K562 (cell line): ENCODE results near the gene IVL. TPM values are rescaled to one million over a fixed set of nuclear protein-coding genes. Genes with fewer than 3 reads are reported as not detected.

Source experiments
- ATAC-seq: fragments of 200-7000 bp; cut with Tn5 transposase; 3 replicates; pipeline ENCODE4 v1.9.1; 2020; ENCODE audit warnings: moderate library complexity
- BruUV-seq: library from RNA; stranded (reverse); fragments of 400-500 nt; replicated peaks from 2 replicates; lab custom pipeline; 2021; lab: Mats Ljungman, UMichigan
- CTCF ChIA-PET: fragments of 300-600 bp; formaldehyde crosslinking; extraction: SDS; loops from one replicate; lab custom pipeline; 2021; ENCODE audit warnings: low intra/inter-chr PET ratio; lab: Yijun Ruan, JAX
- POLR2A ChIA-PET: fragments of 300-600, 350-650 bp; sonication (Branson Sonifier 250); formaldehyde crosslinking; extraction: SDS; loops from one replicate; lab custom pipeline; 2021; ENCODE audit warnings: antibody characterized with exemption, inconsistent platforms; lab: Yijun Ruan, JAX
- DNase-seq, 4 experiments: peaks; one replicate each; pipeline versions ENCODE4 v3.0.0 to v3.0.0-alpha.2; 2011 to 2018; ENCODE audit warnings: low spot score in 3 of 4, mixed read lengths in 3 of 4; ENCODE audit errors: extremely low read depth in 1 of 4
- FAIRE-seq: peaks from 2 replicates; lab custom pipeline; 2011; peaks lifted over from hg19 to GRCh38; lab: Jason Lieb, UNC
- H2AFZ ChIP-seq: 2 replicates; pipeline ENCODE4 v1.6.0; 2011; ENCODE audit warnings: low read depth, low read length, control low read depth, inconsistent platforms
- H3K27ac ChIP-seq: fragments of 200-600 bp; 3 replicates; pipeline ENCODE4 v1.8.0; 2011; ENCODE audit warnings: low read depth, mild to moderate bottlenecking, control low read depth, inconsistent platforms, low read length, moderate library complexity, mixed read lengths; ENCODE audit errors: extremely low read depth
- H3K27me3 ChIP-seq, 2 experiments: fragments of 300-600 bp in 1 of 2; 2 replicates in 1 of 2; 3 replicates in 1 of 2; pipeline versions ENCODE4 v1.6.0 to v1.8.0; 2011; ENCODE audit warnings: inconsistent platforms in 2 of 2, low read length in 2 of 2, mild to moderate bottlenecking in 1 of 2, mixed read lengths in 1 of 2, moderate library complexity in 1 of 2; ENCODE audit not compliant: control insufficient read depth in 2 of 2, insufficient read depth in 2 of 2
- H3K36me3 ChIP-seq: fragments of 300-600 bp; 3 replicates; pipeline ENCODE4 v1.8.0; 2011; ENCODE audit warnings: mild to moderate bottlenecking, low read length, inconsistent platforms; ENCODE audit not compliant: control insufficient read depth, insufficient read depth
- H3K4me1 ChIP-seq, 2 experiments: fragments of 200-600 bp in 1 of 2; replicated peaks in 1 of 2; 2 replicates in 1 of 2; 3 replicates in 1 of 2; pipeline versions ENCODE4 v1.5.1 to v1.8.0; 2011; ENCODE audit warnings: inconsistent platforms in 2 of 2, low read length in 2 of 2, mild to moderate bottlenecking in 1 of 2, mixed read lengths in 1 of 2, moderate library complexity in 1 of 2; ENCODE audit not compliant: control insufficient read depth in 2 of 2, insufficient read depth in 2 of 2
- H3K4me2 ChIP-seq: 2 replicates; pipeline ENCODE4 v1.6.1; 2011; ENCODE audit warnings: low read length, control low read depth, inconsistent platforms, mixed read lengths; ENCODE audit not compliant: insufficient read depth
- H3K4me3 ChIP-seq: fragments of 200-600 bp; sonication (generic), shearing (Covaris generic); 2 replicates; pipeline ENCODE4 v1.5.1; 2016; ENCODE audit warnings: control low read depth, inconsistent platforms
- H3K79me2 ChIP-seq: fragments of 200-600 bp; 3 replicates; pipeline ENCODE4 v1.8.0; 2011; ENCODE audit warnings: low read length, inconsistent platforms; ENCODE audit not compliant: control insufficient read depth, insufficient read depth
- H3K9ac ChIP-seq, 2 experiments: 2 replicates each; pipeline versions ENCODE4 v1.6.0 to v1.6.1; 2011; ENCODE audit warnings: low read depth in 2 of 2, low read length in 2 of 2, control low read depth in 1 of 2, inconsistent platforms in 1 of 2, mild to moderate bottlenecking in 1 of 2, mixed read lengths in 1 of 2; ENCODE audit not compliant: insufficient read depth in 1 of 2
- H3K9me1 ChIP-seq: one replicate; pipeline ENCODE4 v1.6.0; 2011; ENCODE audit warnings: inconsistent platforms, mild to moderate bottlenecking, low read length, moderate library complexity; ENCODE audit not compliant: control insufficient read depth, insufficient read depth
- H3K9me3 ChIP-seq: replicated peaks from 2 replicates; pipeline ENCODE4 v1.5.1; 2011; ENCODE audit warnings: low read depth, low read length, inconsistent platforms; ENCODE audit not compliant: control insufficient read depth, insufficient read depth
- H4K20me1 ChIP-seq: replicated peaks from 2 replicates; pipeline ENCODE4 v1.6.1; 2011; ENCODE audit warnings: low read length, inconsistent platforms, mixed read lengths; ENCODE audit not compliant: control insufficient read depth, insufficient read depth
- EHMT2 ChIP-seq: fragments of 450-650 bp; IDR thresholded peaks from 2 replicates; pipeline ENCODE4 v1.6.1; 2018; ENCODE audit warnings: antibody characterized with exemption
- MCM3 ChIP-seq: fragments of 450-650 bp; IDR thresholded peaks from 2 replicates; pipeline ENCODE4 v1.6.1; 2016
- PURB ChIP-seq: sonication (generic); formaldehyde crosslinking; IDR thresholded peaks from 2 replicates; pipeline ENCODE4 v1.9.0; 2021; ENCODE audit warnings: low read depth, mild to moderate bottlenecking, missing genetic modification reagents
- ZBTB8A ChIP-seq: fragments of 450-650 bp; IDR thresholded peaks from 2 replicates; pipeline ENCODE4 v1.6.1; 2018; ENCODE audit warnings: mild to moderate bottlenecking, moderate library complexity; ENCODE audit not compliant: partially characterized antibody
- ZNF175 ChIP-seq: fragments of 200-800 bp; sonication (Bioruptor generic); IDR thresholded peaks from 2 replicates; pipeline ENCODE4 v1.6.1; 2016; ENCODE audit warnings: low read depth, mild to moderate bottlenecking, missing genetic modification characterization, missing compliant biosample characterization
- ZNF766 ChIP-seq: fragments of 200-800 bp; sonication (Bioruptor generic); conservative IDR thresholded peaks from 2 replicates; pipeline ENCODE4 v1.6.1; 2016; ENCODE audit warnings: missing genetic modification characterization, missing compliant biosample characterization
- WGBS: fragments of 100-300 bp; shearing (Covaris generic); methylation state at CpG from one replicate; pipeline ENCODE4 v1.1.6; 2016; ENCODE audit warnings: low coverage, mixed read lengths; ENCODE audit not compliant: insufficient coverage; ENCODE audit errors: missing lambda C conversion rate; 5-methylcytosine and 5-hydroxymethylcytosine counted together
- in situ Hi-C: fragments of 300-500 bp; cut with MboI; formaldehyde crosslinking; loops from 4 replicates; pipeline ENCODE4 v1.15.0; 2018; ENCODE audit warnings: inconsistent platforms, mixed read lengths
- intact Hi-C: fragments of 100-400 bp; cut with micrococcal nuclease; formaldehyde crosslinking; loops from 2 replicates; pipeline ENCODE4 v1.14.2; 2022
- polyA plus RNA-seq, 8 experiments: library from polyadenylated mRNA; depleted of rRNA in 4 of 8; stranded (reverse) in 5 of 8; unstranded in 3 of 8; fragments of >200 nt; fragmentation: Nextera tagmentation in 2 of 8; fragmentation: Illumina TruSeq in 1 of 8; extraction: Ambion mirVana in 2 of 8; extraction: Trizol in 1 of 8; gene quantifications; 2 replicates each; pipeline versions ENCODE4 v1.2.1 to v1.2.3, GENCODE V29; 2011 to 2014; ENCODE audit warnings: inconsistent platforms in 1 of 8, missing spikeins in 1 of 8
- total RNA-seq, 7 experiments: library from RNA; depleted of rRNA in 6 of 7; stranded (reverse); fragments of >200 nt in 6 of 7; fragmentation: Illumina TruSeq in 2 of 7; extraction: Trizol in 2 of 7; gene quantifications; 2 replicates each; pipeline versions ENCODE4 v1.2.1 to v1.2.3, GENCODE V29; 2011 to 2021; ENCODE audit warnings: low replicate concordance in 1 of 7
- TF ChIP-seq, protein P1 (sequence below): fragments of 450-650 bp; IDR thresholded peaks from 2 replicates; pipeline ENCODE4 v1.6.1; 2018; ENCODE audit warnings: mild to moderate bottlenecking, low read depth; ENCODE audit not compliant: partially characterized antibody
- TF ChIP-seq, protein P2 (sequence below): fragments of 200-800 bp; sonication (Bioruptor generic); IDR thresholded peaks from 2 replicates; pipeline ENCODE4 v1.6.1; 2016; ENCODE audit warnings: missing genetic modification characterization, missing compliant biosample characterization

Gene IVL
- total and polyA plus RNA-seq, 9 of the 15 experiments (the other 6 are each of a cell fraction or from before 2014, with no cell fraction given) = not detected

DNA sequence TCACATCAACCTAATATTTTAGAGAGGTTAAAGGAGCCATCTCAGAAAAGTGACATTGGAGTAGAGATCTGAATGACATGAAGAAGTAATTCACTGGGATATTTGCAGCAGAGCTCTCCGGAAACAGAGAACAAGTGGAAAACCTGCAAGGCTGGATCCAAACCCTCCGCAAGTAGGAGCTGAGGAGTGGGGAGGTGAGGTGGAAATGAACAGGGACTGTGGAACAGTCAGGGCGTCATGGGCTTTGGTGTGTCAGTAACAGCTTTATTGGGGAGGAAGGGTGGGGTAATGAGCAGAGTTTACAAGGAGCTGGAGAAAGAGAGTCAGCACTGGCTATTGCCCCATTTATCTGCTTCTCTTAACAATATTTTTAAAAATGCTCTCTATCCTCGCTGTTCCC, 9.3 kb upstream of the IVL start:
- DNase-seq = no peak

More for the DNA sequence above, 9.3 kb upstream of the IVL start:
- intact Hi-C loops = no loop called here
- H3K4me2 ChIP-seq = no peak overlapping the region
- H3K9me3 ChIP-seq = no peaks in the 10 kb centered on the region
- no peaks in the 10 kb centered on the region for H3K36me3 ChIP-seq
- H3K79me2 ChIP-seq = no peaks in the 10 kb centered on the region
- TF ChIP-seq ZNF766 (CRISPR knock-in tag) (no peak), ZNF175 (CRISPR knock-in tag) (no peak), ZBTB8A (no peak), MCM3 (no peak), EHMT2 (no peak), PURB (CRISPR knock-in tag) (no peak)
- TF ChIP-seq, protein P1, sequence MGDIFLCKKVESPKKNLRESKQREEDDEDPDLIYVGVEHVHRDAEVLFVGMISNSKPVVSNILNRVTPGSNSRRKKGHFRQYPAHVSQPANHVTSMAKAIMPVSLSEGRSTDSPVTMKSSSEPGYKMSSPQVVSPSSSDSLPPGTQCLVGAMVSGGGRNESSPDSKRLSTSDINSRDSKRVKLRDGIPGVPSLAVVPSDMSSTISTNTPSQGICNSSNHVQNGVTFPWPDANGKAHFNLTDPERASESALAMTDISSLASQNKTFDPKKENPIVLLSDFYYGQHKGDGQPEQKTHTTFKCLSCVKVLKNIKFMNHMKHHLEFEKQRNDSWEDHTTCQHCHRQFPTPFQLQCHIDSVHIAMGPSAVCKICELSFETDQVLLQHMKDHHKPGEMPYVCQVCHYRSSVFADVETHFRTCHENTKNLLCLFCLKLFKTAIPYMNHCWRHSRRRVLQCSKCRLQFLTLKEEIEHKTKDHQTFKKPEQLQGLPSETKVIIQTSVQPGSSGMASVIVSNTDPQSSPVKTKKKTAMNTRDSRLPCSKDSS = no peak
- TF ChIP-seq, protein P2, sequence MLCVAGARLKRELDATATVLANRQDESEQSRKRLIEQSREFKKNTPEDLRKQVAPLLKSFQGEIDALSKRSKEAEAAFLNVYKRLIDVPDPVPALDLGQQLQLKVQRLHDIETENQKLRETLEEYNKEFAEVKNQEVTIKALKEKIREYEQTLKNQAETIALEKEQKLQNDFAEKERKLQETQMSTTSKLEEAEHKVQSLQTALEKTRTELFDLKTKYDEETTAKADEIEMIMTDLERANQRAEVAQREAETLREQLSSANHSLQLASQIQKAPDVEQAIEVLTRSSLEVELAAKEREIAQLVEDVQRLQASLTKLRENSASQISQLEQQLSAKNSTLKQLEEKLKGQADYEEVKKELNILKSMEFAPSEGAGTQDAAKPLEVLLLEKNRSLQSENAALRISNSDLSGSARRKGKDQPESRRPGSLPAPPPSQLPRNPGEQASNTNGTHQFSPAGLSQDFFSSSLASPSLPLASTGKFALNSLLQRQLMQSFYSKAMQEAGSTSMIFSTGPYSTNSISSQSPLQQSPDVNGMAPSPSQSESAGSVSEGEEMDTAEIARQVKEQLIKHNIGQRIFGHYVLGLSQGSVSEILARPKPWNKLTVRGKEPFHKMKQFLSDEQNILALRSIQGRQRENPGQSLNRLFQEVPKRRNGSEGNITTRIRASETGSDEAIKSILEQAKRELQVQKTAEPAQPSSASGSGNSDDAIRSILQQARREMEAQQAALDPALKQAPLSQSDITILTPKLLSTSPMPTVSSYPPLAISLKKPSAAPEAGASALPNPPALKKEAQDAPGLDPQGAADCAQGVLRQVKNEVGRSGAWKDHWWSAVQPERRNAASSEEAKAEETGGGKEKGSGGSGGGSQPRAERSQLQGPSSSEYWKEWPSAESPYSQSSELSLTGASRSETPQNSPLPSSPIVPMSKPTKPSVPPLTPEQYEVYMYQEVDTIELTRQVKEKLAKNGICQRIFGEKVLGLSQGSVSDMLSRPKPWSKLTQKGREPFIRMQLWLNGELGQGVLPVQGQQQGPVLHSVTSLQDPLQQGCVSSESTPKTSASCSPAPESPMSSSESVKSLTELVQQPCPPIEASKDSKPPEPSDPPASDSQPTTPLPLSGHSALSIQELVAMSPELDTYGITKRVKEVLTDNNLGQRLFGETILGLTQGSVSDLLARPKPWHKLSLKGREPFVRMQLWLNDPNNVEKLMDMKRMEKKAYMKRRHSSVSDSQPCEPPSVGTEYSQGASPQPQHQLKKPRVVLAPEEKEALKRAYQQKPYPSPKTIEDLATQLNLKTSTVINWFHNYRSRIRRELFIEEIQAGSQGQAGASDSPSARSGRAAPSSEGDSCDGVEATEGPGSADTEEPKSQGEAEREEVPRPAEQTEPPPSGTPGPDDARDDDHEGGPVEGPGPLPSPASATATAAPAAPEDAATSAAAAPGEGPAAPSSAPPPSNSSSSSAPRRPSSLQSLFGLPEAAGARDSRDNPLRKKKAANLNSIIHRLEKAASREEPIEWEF (CRISPR knock-in tag) = no peak
- TF ChIP-seq, all 486 proteins: peak for 0
- Histone ChIP-seq H3K27ac (no peak overlapping the region), H3K4me3 (no peak overlapping the region), H2AFZ (no peak overlapping the region), H3K27me3 (no peaks in the 10 kb centered on the region), H3K9me1 (no peaks in the 10 kb centered on the region), H4K20me1 (no peaks in the 10 kb centered on the region), H3K9ac (no peak overlapping the region), H3K4me1 (no peaks in the 10 kb centered on the region)
- ChIA-PET POLR2A (interaction anchor here (1.0 kb wide), 1 partner anchor 9 kb away, joined by 3 read pairs; the partner anchor contains the start of gene IVL), CTCF (no interaction called here)
- no TSS peak for BruUV-seq
- FAIRE-seq = no peak
- 0% methylated on average over 4 of the region's 4 CpGs for WGBS
- no peak for ATAC-seq
- in situ Hi-C loops = no loop called here
